NK-92 (cell line): Measurements from ENCODE around the gene RBM7.

Experiments
- DNase-seq: peaks from one replicate; lab custom pipeline; 2025; ENCODE audit not compliant: unreplicated experiment; lab: John Stamatoyannopoulos, UW

RBM7 gene

DNA sequence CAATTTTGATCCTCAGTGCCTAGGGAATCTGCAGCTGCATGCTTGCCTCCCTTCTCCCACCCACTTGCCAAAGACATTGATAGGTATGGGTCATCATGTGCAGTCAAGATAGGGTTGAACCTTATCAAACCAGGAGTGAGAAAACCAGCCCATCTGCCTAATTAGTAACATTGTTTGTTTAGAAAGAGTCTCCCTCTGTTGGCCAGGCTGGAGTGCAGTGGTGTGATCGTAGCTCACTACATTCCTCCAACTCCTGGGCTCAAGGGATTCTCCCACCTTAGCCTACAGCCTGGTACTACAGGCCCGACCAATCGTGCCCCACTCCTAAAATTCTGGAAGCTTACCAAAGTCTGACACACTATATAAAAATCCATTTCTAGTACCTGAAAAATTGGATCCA is 4.7 kb upstream of the RBM7 start:
- DNase-seq = no peak

DNA sequence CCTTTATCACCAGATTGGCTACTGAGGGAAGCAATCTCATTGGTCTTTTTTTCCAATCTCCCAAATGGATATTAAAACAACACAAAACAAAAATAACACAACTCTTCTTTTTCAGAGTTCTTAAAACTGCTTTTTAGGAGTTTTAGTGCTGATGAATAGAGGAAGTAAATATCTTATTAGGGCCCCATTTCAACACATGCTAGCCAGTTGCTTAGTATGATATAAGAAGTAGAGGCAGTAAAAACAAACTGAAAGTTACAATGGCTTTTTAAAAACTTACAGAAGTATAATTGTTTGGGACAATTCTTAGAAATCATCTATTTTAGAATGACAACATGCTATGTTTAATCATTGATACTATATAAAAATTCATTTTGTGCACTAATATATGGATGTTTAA is 3.5 kb upstream of the RBM7 start:
- no peak for DNase-seq

DNA sequence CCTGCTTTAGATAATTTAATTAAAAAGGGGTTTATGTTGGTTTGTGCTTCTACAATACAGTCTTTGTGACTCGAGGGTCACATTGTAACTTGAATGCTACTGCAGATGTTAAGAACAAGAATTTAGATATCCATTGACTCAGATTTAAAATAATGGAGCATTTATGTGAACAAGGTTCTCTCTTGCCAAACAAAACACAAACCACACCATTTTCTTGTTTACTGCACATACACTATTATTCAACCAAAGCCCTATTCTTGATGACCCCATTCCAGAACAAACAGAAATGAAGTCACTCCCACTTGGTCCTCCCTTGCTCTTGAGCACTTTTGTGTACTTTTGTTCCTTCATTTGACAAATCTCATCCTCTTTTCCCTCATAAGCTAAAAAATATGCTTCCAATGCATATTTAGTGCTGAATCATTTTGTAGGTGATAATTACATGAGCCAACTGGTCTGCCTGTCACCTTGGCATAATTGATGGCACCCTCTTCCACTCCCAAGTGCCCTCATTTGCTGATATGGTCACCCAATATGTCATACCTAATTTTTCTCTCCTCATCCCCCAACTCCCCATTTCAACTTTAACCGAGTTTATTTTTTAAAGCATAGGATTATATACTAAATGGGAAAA is 3.0 kb upstream of the RBM7 start:
- no peak for DNase-seq

DNA sequence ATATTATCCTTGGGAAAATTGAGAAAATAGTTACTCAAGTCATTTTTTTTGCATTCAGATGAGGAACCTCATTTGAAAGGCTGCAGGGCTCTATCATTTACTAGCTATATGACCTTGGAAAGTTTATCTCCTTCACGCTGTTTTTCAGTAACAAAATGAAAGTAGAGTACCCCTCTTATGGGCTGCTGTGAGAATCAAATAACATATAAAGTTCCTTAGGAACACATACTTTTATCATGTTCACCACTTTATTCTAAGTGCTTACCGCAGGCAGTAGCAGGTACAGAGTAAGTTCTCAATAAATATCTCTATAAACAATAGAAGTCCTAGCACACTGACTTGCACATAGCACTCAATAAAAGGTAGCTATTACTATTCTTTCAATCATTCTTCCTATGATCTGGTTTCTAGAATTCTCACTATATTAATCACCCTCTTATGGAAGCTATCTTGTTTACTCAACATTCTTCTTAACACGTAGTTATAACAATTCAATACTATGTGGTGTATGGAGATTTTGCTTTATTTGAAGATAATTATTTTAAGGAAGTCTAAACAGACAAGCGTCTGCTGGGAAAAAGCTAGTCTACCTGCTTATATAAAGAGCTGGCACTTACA is 2.1 kb upstream of the RBM7 start:
- no peak for DNase-seq

DNA sequence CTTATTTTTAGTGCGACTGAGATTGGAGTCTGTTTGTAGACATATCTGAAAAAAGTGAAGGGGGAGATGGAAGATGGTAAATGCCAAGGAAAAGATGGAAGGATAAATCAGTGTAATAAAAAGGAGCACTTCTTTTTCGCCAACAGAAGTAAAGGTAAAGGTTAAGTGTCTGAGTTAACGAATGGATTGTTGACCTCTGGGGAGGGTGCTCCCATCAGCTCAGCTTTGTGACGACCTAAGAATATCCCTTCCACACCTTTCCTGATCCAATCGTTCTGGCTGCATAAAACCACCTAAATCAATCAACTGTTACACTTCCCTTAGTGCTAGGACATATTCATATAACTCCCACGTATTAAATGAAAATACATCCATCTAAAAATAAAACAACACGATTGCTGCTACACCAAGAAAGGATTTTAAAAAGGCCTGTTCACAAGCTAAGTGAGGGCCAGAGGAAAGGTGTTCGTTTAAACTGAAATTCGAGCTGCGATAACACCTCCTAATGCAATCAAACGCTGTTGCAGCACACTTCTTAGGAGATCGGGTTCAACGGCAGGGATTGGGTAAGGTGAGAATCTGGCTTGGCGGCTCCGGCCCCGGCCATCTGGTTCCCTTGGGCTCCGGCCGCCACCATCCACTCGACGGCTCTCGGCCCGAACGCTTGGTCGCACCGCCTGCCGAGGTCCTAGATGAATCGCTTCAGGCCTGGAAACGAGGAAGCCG is 813 bp upstream of the RBM7 start:
- DNase-seq = no peak

DNA sequence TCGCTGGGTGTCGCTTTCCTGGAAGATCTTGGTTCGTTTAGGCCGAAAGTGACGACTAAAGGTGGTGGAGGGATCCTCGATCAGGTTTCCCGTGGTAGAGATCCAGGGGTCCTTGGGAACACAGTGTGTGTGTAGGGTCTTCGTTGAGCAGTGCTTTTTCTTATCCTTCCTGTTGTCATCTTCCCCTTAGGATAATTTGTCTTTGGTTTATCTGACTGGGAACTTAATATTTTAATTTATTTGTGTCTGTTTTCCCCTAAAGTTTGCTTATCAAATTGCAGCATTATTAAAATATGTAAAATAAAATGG is 403 bp downstream of the RBM7 start:
- no peak for DNase-seq

DNA sequence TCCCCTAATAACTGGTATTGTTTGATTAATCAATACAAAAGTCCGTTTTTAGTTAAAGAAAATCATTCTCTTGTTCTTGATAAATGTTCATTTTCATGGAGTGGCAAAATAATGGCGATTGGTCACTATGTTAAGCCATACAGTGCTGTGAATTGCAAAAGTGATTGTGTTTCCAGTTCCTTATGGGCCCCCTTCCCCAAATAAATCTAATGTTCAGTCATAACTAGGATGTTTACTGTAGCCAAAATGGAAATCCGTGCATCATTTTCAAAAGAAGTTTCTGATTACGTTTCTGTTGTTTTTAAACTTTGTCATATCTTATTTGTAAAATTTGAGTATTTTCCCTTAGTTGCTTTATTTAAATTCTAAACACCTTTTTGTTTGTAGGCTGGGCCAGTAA is 845 bp downstream of the RBM7 start:
- DNase-seq = no peak

DNA sequence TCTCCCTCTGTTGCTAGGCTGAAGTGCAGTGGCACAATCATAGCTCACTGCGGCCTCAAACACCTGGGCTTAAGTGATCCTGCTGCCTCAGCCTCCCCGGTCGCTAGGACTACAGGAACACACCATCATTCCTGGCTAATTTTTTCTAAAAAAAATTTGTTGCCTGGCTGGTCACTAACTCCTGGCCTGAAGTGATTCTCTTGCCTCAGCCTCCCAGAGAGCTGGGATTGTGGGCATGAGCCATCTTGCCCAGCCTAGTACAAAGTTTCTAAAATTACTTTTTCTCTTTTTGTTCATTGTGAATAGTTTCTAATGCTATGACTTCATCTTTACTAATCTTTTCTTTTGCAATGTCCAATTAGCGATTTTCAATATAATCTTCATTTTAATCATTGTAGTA is 12.5 kb downstream of the RBM7 start:
- no peak for DNase-seq

DNA sequence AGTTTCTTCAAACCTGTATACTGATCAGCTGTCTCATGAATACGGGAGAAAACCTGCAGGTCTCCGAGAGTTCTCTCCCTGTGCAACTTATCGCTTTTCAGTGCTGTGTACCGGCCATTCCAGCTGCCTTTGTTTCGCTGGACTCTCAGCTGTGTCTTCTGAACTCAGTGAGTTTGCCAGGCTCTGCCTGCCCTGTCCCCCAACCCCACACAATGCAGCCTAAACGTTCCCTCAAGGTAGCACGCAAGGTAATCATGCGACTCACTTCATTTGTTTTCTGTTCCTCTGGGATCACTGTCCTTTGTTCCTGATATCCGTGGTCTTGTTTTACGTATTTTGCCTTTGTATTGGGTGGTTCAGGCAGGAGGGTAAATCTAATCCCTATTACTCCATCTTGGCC is 13.5 kb downstream of the RBM7 start:
- no peak for DNase-seq

DNA sequence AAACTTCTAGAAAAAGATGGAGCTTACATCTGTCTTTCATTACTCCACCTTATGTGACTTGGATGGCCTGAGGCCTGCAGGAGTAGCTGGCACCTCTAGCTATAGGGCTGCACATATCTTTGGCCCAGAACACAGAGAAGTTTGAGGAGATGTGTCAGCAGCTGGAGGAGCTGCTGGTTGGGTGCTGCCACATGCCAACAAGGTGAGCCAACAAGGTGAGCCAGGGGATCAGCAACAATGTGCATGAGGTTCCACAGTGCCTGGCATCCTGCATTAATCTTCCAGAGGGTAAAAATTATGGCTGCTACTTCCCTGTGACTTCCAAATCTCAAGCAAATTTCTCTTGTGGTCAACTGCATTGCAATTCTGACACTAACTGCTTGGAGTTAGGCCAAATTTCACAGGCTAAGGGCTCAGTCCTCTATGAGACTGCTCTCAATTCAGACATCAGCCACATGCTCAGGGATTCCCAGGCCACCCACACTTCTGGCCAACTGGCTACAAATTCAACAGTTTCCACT is 16.0 kb downstream of the RBM7 start:
- no peak for DNase-seq

DNA sequence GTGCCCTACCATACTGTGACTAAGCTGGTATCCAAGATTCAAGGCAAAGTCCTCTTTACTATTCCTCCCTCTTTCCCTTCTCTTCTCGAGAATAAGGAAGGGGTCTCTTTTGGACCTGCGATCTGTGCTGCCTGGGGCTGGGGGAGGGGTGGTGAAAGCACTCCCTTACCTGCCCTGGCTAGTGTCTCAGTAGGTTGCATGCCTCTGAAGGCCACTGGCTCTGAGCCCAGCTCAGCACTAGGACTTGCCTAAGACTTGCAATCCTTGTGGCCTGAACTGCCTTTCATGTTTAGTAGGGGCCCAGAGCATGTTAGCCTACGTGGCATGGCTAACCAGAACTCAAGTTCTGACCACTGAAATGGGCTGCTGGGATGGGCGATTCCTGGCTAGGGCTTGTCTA is 25.8 kb downstream of the RBM7 start:
- DNase-seq = no peak

DNA sequence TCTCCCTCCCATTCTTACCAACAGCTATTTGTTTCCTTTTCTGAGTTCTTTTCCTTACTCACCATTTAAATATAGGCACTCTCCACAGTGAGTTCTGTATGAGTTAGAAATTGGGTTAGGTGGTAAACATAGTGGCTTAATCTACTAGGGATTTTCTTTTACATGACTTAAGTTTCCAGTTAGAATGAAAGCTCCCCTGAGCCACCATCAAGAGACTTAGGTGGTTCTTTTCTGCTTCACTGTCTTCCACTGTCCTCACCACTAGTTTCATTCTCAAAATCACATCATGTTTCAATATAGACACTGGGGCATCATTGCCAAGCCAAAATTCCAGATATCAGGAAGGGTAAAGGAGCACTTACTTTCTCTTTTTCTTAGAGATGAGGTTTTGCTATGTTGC is 29.8 kb downstream of the RBM7 start:
- DNase-seq = no peak

DNA sequence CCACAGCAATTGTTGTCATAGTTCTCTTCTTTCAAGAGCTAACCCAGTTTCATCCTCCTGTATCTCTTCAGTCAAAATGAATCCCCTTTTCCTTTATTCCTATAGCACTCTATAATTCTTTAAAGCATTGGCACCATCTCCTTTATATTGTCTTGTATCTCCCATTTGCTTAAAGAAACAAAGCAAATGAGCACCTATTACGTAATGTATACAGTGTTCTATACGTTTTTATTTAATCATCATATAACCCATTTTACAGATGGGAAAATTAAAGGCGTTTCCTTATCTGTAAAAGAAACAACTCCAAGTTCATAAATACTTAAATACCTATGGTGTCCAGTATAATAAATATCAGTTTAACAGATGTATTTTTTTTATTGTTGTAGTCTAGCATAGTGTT is 32.4 kb downstream of the RBM7 start:
- DNase-seq = no peak

DNA sequence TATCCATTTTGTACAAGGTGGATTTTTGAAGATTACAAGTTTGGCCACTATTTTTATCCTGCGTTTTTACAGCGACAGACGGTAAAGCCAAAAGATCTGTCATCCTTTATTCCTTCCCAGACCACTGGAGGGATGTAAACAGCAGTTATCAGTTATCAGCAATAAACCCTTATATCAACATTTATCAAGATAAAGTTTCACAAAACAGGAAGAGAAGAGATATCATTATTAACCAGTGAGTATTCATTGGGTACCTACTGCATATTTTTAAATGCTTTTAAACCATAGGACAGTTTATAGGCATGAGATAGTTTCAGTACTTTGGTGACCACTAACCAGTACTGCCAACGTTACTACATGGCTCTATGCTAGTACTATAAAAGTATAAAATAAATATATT is 32.9 kb downstream of the RBM7 start:
- DNase-seq = no peak

DNA sequence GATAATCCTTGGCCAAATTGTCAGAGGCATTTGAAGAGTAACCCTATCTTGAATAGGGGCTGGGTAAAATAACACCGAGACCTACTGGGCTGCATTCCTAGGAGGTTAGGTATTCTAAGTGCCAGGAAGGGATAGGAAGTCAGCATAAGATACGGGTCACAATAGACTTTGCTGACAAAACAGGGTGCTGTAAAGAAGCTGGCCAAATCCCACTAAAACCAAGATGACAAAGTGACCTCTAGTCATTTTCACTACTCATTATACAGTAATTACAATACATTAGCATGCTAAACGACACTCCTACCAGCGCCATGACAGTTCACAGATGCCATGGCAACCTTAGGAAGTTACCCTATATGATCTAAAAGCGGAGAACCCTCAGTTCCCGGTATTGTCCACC is 37.8 kb downstream of the RBM7 start:
- no peak for DNase-seq

DNA sequence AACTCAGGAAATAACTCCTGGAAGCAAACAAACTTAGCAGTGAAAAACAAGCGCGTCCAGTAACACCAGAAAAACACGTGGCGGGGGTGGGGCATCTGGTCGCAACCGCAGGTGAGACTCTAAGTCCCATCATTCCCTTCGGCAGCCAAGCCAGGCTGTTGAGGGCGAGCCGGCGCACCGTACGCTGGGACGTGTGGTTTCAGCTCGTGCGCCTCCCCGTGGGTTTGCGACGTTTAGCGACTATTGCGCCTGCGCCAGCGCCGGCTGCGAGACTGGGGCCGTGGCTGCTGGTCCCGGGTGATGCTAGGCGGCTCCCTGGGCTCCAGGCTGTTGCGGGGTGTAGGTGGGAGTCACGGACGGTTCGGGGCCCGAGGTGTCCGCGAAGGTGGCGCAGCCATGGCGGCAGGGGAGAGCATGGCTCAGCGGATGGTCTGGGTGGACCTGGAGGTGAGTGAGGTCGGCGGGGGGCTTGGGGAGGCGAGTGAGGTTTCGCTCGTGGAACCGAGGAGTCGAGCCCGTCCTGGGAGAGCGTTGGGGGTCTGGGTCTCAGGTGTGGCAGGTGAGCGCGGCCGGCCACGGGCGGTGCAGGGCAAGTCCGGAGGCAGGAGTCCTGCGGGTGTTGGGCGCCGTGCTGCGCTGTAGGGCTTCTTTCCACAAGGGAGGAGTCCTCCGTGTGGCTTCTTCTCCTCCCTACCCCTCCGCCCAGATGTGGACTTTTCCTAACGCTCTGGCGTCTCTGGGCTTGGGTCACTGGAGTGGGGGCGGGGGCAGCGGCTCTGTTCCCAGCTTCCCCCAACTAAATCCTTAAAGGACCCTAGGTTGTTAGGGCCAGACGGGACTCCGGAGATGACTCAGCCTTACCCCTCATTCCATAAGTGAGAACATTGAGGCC is 39.0 kb downstream of the RBM7 start, which contains the start of gene REXO2:
TSS of gene REXO2 (plus strand) at position 239 of the 892 bp plus-strand sequence. CDS start at position 301, 62 bp downstream.
- peak; percentile 53 for DNase-seq

DNA sequence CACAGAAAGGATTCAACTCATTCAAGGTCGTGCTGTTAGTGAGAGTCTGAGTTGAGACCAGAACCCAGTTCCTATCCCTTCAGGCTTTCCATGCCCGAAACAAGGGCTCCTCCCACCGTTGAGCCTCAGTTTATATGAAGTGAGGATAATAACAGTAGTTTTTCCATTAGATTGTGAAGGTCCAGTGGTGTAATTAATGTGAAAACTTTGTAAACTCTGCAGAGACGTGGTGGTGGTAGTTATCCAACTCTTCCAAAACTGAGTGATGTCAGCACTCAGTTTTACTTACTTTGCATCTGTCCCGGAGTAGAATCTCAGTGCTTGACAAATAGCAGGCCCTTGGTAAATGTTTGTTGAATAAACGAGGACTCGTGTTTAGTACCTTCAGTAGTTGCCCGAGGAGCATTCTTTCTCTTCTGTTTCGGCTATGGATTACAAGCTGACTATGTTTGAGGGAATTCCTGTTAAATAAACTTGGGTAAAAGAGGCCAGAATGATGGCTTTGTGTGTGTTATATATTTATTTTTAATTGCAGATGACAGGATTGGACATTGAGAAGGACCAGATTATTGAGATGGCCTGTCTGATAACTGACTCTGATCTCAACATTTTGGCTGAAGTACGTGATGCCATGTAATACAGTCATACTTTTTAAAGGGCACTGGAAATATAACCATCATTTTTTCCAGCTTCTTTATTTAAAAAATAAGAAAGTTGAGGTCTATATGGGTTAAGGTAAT is 39.8 kb downstream of the RBM7 start:
- no peak for DNase-seq

DNA sequence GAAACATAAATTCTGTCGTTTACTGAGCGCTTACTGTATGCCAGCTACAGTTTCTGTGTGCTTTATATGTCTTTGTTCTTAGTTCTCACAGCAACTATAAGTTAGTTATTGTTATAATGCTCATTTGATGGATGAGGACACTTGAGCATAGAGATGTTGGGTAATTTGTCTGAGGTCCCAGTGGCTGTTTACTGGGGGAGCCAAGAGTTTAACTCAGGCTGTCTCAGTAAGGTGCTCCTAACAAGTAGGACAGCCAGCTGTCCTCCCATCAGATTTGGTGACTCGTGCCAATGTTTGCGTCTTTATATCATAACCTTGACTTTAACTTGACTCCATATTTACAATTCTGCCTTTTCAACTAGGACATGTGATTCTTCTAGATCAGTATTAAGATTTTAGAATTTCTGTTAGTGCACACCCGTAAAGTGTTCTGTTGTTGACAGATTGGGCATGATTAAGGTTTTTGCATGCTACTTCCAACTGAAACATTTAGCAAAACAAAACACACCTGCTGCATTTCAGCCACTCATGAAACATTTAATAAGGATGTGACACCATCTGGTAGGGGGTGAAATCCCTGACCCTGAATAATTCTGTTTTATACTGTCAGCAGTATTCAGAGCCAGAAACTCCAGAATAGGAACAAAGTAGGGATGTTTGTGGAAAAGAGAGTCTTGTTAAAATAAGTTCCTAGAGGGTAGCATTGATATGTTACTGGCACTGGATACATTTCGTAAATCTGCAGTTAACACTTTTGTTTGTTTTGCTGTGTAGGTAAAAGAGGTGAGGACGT is 40.7 kb downstream of the RBM7 start:
- no peak for DNase-seq

DNA sequence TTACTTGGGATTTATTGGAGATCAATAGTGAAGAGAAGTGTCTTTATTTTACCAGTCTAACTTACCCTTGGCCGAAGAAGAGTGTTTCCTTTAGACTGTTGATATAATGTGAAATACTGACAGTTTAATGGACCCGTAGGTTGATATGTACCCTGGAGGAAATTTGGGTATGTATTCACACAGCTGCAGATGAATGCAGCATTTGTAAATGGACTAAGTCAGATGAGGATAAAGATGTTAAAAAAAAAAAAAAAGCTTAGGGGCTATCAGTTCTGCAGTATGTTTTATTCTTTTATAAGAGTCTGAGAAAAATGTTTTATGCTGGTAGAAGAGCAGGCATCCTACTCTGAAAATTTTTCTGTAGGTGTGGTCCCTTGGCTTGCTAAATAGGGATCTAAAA is 41.5 kb downstream of the RBM7 start:
- no peak for DNase-seq

DNA sequence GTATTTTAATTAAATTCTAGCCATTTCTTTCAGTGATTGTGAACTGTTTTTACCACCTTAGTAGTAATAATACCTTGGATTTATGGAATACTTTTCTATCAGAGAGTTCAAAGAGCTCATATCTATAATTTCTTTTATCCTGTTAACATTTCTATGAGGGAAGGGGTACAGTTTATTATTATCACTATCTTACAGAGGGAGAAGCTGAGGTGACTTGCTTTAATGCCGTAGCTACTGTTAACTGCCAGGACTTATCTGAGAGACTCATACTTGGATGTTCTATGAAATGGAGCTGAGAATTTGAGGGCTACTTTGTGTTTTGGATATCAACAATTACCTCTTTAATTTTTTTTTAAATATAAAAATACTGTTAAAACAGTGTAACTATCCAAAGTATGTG is 42.1 kb downstream of the RBM7 start:
- no peak for DNase-seq
